BE2C (cell line): ENCODE measurements around the gene HDAC4.
A peak's percentile ranks its signal among the peaks of the same experiment; 100 is the strongest.

Experiments used
- DNase-seq: peaks from one replicate; pipeline ENCODE4 v3.0.0-alpha.2; 2020
- H3K27me3 ChIP-seq: fragments of 250-450 bp; sonication (Bioruptor Pico); 2 replicates; pipeline ENCODE4 v1.5.1; 2020; ENCODE audit warnings: mild to moderate bottlenecking
- H3K36me3 ChIP-seq: fragments of 250-450 bp; sonication (Bioruptor Pico); 2 replicates; pipeline ENCODE4 v1.5.1; 2020; ENCODE audit warnings: mild to moderate bottlenecking
- H3K4me1 ChIP-seq: fragments of 250-450 bp; sonication (Bioruptor Pico); 2 replicates; pipeline ENCODE4 v1.5.1; 2020
- H3K4me3 ChIP-seq: 2 replicates; pipeline ENCODE4 v1.5.1; 2011; ENCODE audit warnings: low read depth, low read length
- H3K9me3 ChIP-seq: fragments of 250-450 bp; sonication (Bioruptor Pico); 2 replicates; pipeline ENCODE4 v1.5.1; 2020
- TF ChIP-seq, protein P1 (sequence below): IDR thresholded peaks from 2 replicates; pipeline ENCODE4 v1.5.1; 2012; ENCODE audit warnings: mild to moderate bottlenecking, low read depth, low read length

Gene HDAC4

DNA sequence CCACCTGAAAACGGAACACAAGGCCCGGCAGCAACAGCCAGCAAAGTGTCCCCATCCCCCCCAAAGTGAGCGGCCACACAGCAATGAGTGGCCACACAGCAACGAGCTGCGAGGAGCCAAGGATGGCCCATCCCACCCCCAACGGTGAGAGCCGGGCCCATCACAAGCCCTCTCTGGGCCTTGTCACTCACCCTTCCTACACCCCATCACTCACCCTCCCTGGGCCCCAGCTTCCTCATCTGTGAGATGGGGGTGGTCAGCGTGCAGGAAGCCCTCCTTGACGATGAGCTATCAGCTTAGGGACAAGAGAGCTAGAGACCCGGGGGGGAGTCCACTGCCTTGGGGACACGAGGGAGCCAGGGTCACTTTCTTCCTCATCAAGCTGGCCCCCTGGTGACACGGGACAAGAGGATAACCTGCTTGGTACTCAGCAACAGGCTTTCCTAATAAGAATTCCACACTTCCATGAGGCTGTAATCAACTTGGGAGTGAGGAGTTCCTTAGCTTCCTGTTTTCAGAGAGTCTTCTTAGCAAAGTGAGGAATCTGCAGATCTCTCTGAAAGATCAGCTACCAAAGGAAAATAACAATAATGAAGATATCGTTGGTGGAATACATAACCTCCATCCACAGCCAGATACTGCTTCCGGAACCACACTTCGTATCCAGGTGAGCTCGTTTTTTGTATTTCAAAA lies 92.8 kb downstream of the HDAC4 start:
- TF ChIP-seq, protein P1, sequence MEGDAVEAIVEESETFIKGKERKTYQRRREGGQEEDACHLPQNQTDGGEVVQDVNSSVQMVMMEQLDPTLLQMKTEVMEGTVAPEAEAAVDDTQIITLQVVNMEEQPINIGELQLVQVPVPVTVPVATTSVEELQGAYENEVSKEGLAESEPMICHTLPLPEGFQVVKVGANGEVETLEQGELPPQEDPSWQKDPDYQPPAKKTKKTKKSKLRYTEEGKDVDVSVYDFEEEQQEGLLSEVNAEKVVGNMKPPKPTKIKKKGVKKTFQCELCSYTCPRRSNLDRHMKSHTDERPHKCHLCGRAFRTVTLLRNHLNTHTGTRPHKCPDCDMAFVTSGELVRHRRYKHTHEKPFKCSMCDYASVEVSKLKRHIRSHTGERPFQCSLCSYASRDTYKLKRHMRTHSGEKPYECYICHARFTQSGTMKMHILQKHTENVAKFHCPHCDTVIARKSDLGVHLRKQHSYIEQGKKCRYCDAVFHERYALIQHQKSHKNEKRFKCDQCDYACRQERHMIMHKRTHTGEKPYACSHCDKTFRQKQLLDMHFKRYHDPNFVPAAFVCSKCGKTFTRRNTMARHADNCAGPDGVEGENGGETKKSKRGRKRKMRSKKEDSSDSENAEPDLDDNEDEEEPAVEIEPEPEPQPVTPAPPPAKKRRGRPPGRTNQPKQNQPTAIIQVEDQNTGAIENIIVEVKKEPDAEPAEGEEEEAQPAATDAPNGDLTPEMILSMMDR = no peak
- peak overlapping the region; percentile 52 for H3K4me3 ChIP-seq
- DNase-seq = no peak
- no peaks in the 10 kb centered on the region for H3K27me3 ChIP-seq
- H3K4me1 ChIP-seq = peaks cover 43% of the 10 kb centered on the region
- H3K9me3 ChIP-seq = no peaks in the 10 kb centered on the region
- no peaks in the 10 kb centered on the region for H3K36me3 ChIP-seq

DNA sequence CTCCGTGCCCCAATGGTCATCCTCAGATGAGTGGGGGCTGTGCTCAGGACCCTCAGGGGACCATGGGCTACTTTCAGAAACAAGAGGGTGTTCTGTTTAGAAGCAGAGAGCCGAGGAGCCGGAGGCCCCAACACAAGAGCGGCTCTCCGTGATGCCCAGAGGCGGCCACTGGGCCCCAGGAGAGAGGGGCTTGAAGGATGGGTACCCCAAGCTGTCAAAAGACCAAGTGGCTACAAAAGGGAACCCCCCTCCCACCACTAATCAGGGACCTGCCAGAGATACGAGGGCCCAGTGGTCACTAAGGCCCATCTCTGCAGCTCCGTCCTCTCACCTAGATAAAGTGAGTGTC lies 93.6 kb downstream of the HDAC4 start:
- Histone ChIP-seq H3K4me1 (peaks cover 43% of the 10 kb centered on the region), H3K36me3 (no peaks in the 10 kb centered on the region), H3K27me3 (no peaks in the 10 kb centered on the region), H3K9me3 (no peaks in the 10 kb centered on the region), H3K4me3 (no peak overlapping the region)
- DNase-seq = no peak
- TF ChIP-seq, protein P1 = no peak

DNA sequence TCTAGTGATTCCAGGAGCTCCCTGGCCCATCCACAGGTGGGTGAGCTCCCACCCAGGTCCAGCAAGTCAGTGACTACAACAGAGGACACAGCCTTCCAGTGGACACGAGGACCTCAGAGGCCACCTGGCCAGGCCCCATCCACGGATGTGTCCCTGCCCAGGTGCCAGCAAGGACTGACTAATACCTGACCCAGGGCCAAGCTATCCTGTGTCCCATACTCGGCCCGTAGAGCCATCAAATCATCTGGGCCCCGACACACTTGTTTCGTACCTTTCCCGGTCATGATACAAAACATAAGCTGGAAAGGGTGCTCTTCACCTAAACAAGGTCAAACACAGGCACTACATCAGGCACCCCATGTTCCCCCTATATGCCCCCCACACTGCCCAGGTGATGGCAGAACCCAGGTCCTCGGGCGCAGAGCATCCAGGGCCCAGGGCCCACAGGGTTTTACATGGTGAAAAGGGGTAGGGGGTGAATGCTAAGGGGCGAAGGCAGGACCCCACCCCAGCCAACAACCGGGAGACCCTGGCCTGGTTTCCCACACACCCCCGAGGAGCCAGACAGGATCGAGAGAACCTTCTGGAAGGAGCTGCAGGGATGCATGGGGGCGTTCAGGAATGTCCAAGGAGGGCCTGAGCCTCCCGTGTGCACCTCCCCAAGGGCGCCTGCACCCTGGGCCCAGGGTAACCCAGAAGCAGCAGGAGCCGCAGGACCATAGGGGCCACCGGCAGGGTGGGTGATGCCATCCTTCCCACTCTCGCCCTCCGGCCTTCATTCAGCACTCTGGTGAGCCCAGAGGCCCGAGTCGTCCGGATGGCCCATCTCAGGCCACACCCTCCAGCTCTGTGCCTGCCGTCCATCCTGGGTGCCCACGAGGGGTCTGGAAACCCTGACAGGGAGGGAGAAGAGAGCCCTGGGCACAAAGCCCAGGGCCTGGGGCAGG lies 94.3 kb downstream of the HDAC4 start:
- DNase-seq = peak; percentile 3
- Histone ChIP-seq H3K4me3 (no peak overlapping the region), H3K36me3 (no peaks in the 10 kb centered on the region), H3K4me1 (peaks cover 43% of the 10 kb centered on the region), H3K9me3 (no peaks in the 10 kb centered on the region), H3K27me3 (no peaks in the 10 kb centered on the region)
- TF ChIP-seq, protein P1 = no peak

DNA sequence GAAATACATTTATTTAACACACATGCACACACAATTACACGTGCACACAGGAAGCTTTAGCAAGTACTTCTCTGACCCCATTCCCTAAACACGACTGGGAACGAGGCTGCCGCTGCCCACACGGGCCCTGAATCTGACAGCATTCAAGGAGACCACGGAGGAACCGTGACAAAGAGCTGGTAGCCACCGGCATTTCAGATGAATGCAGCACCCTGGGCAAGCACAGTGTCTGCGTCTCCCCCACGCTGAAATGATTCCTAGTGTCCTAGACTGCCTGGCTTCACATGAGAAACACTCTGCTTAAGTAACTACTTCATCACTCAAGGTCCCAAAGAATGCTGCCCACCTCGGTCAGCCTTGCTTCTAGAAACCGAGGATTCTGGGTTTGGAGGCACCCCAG lies 95.0 kb downstream of the HDAC4 start:
- H3K9me3 ChIP-seq = no peaks in the 10 kb centered on the region
- H3K27me3 ChIP-seq = no peaks in the 10 kb centered on the region
- DNase-seq = no peak
- no peaks in the 10 kb centered on the region for H3K36me3 ChIP-seq
- peaks cover 43% of the 10 kb centered on the region for H3K4me1 ChIP-seq
- no peak overlapping the region for H3K4me3 ChIP-seq
- TF ChIP-seq, protein P1 = no peak

DNA sequence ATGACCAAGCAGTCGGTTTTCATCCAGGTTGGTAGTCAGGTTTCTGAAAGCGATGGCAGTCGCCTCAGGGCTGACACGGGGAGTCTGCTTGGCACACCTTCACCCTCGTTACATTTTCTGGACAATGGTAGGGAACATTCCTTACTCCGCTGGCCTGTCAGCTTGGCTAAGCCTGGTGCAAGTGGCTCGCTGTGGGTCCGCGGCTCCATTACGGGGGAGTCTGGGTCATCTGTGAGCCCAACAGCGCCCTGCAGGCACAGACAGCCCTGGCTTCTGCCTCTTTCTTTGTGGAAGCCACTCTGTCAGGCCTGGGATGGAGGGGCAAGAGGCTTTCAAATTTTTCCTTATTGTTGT lies 95.6 kb downstream of the HDAC4 start:
- Histone ChIP-seq H3K9me3 (no peaks in the 10 kb centered on the region), H3K27me3 (no peaks in the 10 kb centered on the region), H3K36me3 (no peaks in the 10 kb centered on the region), H3K4me3 (no peak overlapping the region), H3K4me1 (peaks cover 37% of the 10 kb centered on the region)
- peak; percentile 62 for DNase-seq
- TF ChIP-seq, protein P1 = no peak

DNA sequence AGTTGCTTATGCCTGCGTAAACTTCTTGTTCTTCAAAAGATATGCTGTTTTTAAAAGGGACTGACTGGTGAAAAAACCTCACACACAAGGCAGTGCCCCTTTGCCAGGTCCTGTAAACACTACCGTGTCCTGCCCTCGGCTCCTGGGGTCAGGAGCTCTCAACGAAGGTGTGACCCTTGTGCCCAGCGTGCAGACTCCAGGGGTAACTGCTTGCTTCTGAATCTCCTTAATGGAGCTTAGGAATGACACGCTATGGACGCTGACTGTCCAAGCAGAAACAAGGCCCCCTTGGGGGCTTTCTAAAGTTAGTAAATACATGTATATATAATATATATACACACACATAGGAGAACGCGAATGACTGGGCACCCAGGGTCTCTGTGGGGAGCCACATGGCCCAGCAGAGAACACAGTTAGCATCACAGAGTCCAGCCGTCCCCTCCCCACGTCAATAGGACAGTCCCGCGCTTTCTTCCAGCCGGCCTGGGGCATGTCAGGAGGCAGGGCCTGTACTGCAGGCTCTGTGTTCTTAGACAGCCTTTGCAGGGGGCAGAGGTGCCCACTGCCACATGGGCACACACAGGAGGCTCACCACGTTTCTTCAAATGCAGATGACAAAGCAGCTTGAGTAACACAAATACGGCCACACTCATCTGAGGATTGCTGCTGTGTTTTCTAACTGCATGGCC lies 96.1 kb downstream of the HDAC4 start:
- Histone ChIP-seq H3K4me3 (no peak overlapping the region), H3K9me3 (no peaks in the 10 kb centered on the region), H3K36me3 (no peaks in the 10 kb centered on the region), H3K4me1 (peaks cover 32% of the 10 kb centered on the region), H3K27me3 (no peaks in the 10 kb centered on the region)
- peak; percentile 8 for DNase-seq
- TF ChIP-seq, protein P1 = no peak
